ENCODE measurements around the gene NEDD9.

DNA sequence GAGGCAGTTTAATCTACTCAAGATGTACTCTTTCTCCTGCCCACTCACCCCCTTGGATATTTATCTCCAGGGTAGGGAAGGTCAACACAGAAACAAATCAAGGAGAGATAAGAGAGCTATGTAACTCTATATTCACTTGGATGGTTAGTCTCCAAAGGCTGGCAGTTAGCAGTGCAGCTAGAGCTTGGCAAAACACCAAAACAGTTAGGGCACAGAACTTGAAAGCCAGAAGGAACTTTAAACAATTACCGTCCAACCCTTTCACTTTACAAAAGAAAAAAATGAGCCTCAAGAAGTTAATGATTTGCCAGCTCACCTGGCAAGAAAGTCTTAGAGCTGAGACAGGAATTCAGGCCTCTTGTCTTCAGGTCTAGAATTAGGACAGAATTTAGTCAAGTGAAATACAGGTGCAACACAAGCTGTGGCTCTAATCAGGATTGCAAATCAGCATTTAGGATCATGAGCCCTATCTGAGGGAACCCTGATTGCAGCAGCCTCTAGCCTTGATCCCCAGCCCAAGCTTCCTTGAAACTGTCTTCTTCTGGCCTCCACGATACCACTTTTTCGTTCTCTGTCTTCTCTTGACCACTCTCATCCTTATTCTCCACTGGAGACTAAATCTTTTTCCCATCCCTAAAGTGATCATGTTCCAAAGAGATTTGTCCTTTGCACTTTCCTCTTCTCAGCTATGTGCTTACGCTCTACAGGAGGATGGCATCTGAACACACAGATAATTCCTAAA lies 14.9 kb downstream of the NEDD9 start:
- no peak for TF ChIP-seq YY1 (IDR thresholded peaks at IDR 0.05; ENCODE audit: low read depth)
- no peak for TF ChIP-seq TEAD4 (IDR thresholded peaks at IDR 0.05)
- TF ChIP-seq CREB1 (IDR thresholded peaks at IDR 0.05; ENCODE audit: low read depth) = no peak
- TF ChIP-seq FOXM1 (IDR thresholded peaks at IDR 0.05; ENCODE audit: borderline replicate concordance, low read depth) = no peak; the same call in 1 of the 2 replicates
- no peak for TF ChIP-seq EGR1 (IDR thresholded peaks at IDR 0.05)
- no peak for TF ChIP-seq RAD21 (IDR thresholded peaks at IDR 0.05; ENCODE audit: low read depth)
- TF ChIP-seq USF1 (IDR thresholded peaks at IDR 0.05) = no peak

Measured in Ishikawa (cell line).